Ishikawa (cell line): Measurements from ENCODE around the gene CKAP4.

Source experiments
- CREB1 ChIP-seq: IDR thresholded peaks from 2 replicates; pipeline ENCODE4 v1.6.1; 2012; ENCODE audit warnings: low read depth
- FOXM1 ChIP-seq: IDR thresholded peaks from 2 replicates; pipeline ENCODE4 v1.6.1; 2012; ENCODE audit warnings: low read depth, borderline replicate concordance
- MAX ChIP-seq: IDR thresholded peaks from 2 replicates; pipeline ENCODE4 v1.6.1; 2012
- NFIC ChIP-seq: IDR thresholded peaks from 2 replicates; pipeline ENCODE4 v1.6.1; 2012
- TAF1 ChIP-seq: IDR thresholded peaks from 2 replicates; pipeline ENCODE4 v1.6.1; 2012; ENCODE audit warnings: low read depth, mild to moderate bottlenecking
- TEAD4 ChIP-seq: IDR thresholded peaks from 2 replicates; pipeline ENCODE4 v1.6.1; 2012
- USF1 ChIP-seq: IDR thresholded peaks from 2 replicates; pipeline ENCODE4 v1.6.1; 2012
- YY1 ChIP-seq: IDR thresholded peaks from 2 replicates; pipeline ENCODE4 v1.6.1; 2012; ENCODE audit warnings: low read depth

Gene CKAP4

GRCh38 chr12:106192659-106193393 is 55.0 kb downstream of the CKAP4 start:
- peak; percentile 84 for TF ChIP-seq USF1
- TF ChIP-seq TAF1 = no peak
- TF ChIP-seq MAX = no peak
- TF ChIP-seq NFIC = no peak
- no peak for TF ChIP-seq YY1

GRCh38 chr12:106190581-106190980 is 57.2 kb downstream of the CKAP4 start:
- no peak for TF ChIP-seq CREB1

- TF ChIP-seq TAF1 = no peak
- 0 out of 2 replicates have a peak, but pooled peaks have one; percentile 34 for TF ChIP-seq YY1
Observed at GRCh38 chr12:106189341-106189740, 58.5 kb downstream of the CKAP4 start.

GRCh38 chr12:106188256-106188655 is 59.6 kb downstream of the CKAP4 start:
- TF ChIP-seq FOXM1 = no peak
- TF ChIP-seq NFIC = no peak
- TF ChIP-seq USF1 = no peak
- no peak for TF ChIP-seq TEAD4
